Muscle layer of colon (tissue), 2 donors: ENCODE data around the gene DNAJC1.

ENCODE experiments used
- H3K27ac ChIP-seq: one replicate; pipeline ENCODE4 v1.7.0; 2013; ENCODE audit warnings: low read depth, mild to moderate bottlenecking, low read length, moderate library complexity
- H3K27me3 ChIP-seq, 2 donors: one replicate each; pipeline ENCODE4 v1.7.0; 2013; ENCODE audit warnings: low read length in 2 of 2, mild to moderate bottlenecking in 2 of 2; ENCODE audit not compliant: insufficient read depth in 2 of 2, control insufficient read depth in 1 of 2
- H3K36me3 ChIP-seq: one replicate; pipeline ENCODE4 v1.7.0; 2013; ENCODE audit warnings: mild to moderate bottlenecking, low read length; ENCODE audit not compliant: insufficient read depth
- H3K4me1 ChIP-seq: one replicate; pipeline ENCODE4 v1.7.0; 2013; ENCODE audit warnings: mild to moderate bottlenecking, low read length; ENCODE audit not compliant: insufficient read depth
- H3K4me3 ChIP-seq, 2 donors: one replicate each; pipeline ENCODE4 v1.7.0; 2013; ENCODE audit warnings: low read length in 2 of 2, low read depth in 1 of 2, mild to moderate bottlenecking in 1 of 2, moderate library complexity in 1 of 2
- H3K9ac ChIP-seq: one replicate; pipeline ENCODE4 v1.7.0; 2013; ENCODE audit warnings: low read length
- H3K9me3 ChIP-seq: one replicate; pipeline ENCODE4 v1.7.0; 2013; ENCODE audit warnings: mild to moderate bottlenecking, low read length
- donor health status: abdominal sarcoma.
- donor health status: Adenocarcinoma of cecum.

The DNAJC1 gene

DNA sequence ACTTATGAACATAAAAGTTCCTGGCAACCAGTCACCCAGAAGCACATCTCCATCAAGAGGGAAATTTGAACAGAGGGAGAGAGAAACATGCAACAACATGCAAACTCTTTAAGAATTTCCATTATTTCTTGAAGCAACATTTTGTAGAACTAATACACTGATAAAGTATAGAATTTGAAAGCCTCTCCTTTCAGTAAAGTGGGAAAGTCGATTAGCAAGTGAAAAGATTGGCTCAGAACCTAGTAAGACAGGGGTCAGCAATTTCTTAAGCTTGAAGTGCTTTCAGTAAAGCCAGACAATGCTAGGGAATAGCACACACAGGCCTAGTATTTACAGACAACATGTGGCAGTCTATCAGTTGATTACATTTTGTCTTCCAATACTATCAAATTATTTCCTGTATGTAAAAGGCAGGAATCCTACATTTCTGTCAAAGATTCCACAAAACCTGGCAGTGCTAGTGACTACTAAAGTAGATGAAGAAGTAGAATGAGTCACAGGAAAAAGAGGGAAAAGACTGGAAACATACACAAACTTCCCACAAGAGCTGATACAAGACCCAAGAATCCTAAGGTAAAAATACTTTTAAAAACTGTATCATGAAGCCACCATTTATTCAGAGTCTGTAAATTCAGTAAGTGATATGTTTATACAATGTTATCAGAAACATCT lies 25.2 kb downstream of the DNAJC1 start:
- no peaks in the 10 kb centered on the region for H3K27me3 ChIP-seq
- H3K36me3 ChIP-seq: no peaks in the 10 kb centered on the region
- H3K4me3 ChIP-seq: no peak overlapping the region
- H3K9me3 ChIP-seq: no peaks in the 10 kb centered on the region
- H3K27ac ChIP-seq: no peak overlapping the region
- H3K9ac ChIP-seq: no peak overlapping the region
- H3K4me1 ChIP-seq: no peaks in the 10 kb centered on the region

DNA sequence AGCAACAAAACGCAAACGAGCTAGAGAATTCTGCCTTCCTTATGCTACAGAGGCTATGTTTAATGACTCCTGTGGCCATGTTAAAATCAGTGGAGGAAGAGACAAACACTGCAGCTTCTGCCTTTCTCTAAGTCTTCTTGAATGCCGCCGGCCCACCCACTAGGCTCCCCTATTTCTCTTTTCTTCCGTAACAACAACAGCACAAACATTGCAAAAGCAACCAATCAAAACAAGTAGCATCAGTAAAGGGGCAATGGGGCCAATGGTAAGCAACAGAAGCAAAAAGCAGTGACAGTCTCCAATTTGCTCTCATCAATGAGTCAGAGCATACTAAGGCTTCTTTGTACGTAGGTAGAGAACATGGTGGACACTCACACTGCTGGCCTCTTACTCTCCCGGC lies 26.8 kb downstream of the DNAJC1 start:
- peaks cover 3% of the 10 kb centered on the region for H3K4me1 ChIP-seq
- no peaks in the 10 kb centered on the region for H3K27me3 ChIP-seq
- H3K9ac ChIP-seq: no peak overlapping the region
- no peak overlapping the region for H3K27ac ChIP-seq
- H3K9me3 ChIP-seq: no peaks in the 10 kb centered on the region
- no peak overlapping the region for H3K4me3 ChIP-seq
- H3K36me3 ChIP-seq: no peaks in the 10 kb centered on the region

DNA sequence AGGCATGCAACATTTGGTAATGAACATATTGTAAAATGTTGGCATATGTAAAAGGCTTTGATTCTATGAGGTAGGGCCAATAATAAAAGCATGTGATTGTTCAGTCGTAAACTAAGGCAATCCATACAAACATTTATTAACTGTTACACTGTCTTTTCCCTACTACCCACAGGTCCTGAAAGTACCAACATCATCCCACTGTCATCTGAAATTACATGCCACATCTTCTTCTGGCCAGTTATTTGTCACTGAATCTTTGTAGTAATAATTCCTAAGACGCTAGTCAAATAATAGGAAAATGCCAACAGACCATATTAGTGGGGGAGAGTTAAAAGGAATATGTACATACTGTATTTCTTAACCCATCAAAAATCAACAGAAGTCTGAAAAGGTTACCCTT lies 27.2 kb downstream of the DNAJC1 start:
- peaks cover 3% of the 10 kb centered on the region for H3K4me1 ChIP-seq

DNA sequence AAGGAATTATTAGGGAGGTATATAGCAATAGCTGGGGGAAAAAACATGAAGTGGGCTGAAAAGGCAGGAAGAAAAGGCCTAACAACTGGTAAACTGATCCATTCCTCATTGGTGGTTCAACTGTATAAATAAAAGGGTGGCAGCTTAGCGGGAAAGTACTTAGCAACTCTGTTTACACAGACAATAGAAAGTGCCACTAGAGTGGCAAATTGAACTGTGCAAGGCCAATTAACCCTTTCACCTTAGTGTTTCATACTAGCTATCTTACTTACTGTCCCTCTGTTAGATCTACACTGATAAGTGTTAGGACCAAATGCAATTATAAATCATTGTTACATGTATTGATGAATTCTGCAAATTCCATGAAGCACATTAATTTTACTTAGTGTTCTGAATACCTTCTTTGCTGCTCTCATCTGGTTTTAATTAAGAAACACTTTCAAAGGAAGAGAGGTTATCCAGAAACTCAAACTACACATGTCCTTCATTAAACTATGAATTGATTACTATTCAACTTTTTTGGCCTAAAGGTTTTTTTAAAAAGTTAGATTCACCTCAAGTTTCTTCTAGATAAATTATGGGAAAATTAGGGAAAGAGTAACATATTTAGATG lies 28.0 kb downstream of the DNAJC1 start:
- Histone ChIP-seq H3K4me3 (no peak overlapping the region), H3K9ac (no peak overlapping the region), H3K9me3 (no peaks in the 10 kb centered on the region), H3K36me3 (no peaks in the 10 kb centered on the region), H3K4me1 (peaks cover 3% of the 10 kb centered on the region), H3K27me3 (no peaks in the 10 kb centered on the region), H3K27ac (no peak overlapping the region)

More for the DNA sequence above, 27.2 kb downstream of the DNAJC1 start:
- Histone ChIP-seq H3K9me3 (no peaks in the 10 kb centered on the region), H3K9ac (no peak overlapping the region), H3K27me3 (no peaks in the 10 kb centered on the region), H3K27ac (no peak overlapping the region), H3K36me3 (no peaks in the 10 kb centered on the region), H3K4me3 (no peak overlapping the region)

DNA sequence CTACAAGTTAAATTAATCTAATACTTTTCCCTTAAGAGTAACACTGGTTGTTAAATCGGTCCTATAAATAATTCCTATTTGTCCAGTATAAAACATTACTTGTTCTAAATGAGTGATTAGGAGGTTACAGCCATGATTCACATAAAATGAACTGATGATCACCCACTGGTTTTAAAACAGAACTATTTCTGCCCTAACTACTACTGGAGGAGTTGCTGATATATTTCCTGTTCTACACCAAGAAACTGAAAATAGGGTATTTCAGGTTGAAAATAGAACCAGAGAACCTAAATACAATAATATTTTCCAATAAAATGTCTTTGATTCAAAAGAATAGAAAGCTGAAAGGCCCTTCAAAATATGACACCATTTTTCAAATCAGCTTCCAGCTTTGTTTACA lies 30.9 kb downstream of the DNAJC1 start:
- Histone ChIP-seq H3K27me3 (no peaks in the 10 kb centered on the region), H3K4me1 (peaks cover 3% of the 10 kb centered on the region)

DNA sequence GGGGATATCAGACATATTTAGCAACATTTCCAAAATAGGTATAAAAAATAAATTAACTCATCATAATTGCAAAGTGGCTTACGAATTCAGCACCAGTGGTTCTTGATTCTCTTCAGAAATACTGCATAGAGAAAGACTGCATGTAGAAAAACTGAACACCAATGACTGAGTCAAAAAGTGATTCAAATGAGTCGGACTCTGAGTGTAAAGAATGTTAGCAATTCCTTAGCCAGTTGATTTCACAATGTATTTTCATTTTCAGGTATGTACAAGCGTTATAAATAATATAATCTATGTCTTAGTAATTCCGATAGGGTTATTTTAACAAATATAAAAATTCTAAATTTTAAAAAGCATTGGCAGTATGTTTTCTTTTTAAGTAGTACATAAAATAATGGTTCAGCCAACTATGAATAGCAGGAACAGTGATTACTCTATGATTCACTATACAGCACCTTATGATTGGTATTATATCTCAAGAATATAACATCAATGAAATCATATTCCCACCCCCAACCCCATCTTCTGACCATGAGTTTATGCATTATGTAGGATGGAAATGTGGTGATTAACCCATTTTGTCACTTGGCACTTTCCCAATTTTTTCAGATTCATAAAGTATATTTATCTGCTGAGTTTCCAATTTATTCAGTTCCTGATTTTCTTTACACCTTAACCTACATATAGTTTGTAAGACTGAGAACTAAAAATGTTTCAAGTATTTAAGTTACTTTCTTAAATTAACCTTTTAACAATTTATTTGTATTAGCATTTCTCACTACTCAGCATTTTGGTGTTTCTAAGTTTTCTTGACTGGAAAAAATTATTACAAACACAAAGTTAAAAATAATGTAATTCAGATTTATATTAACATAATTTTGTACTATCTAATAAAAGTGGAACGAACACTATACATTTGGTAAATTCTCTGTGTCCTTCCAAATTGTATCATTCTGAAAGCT lies 33.9 kb downstream of the DNAJC1 start:
- no peak overlapping the region for H3K27ac ChIP-seq
- no peak overlapping the region for H3K9ac ChIP-seq
- H3K4me3 ChIP-seq: no peak overlapping the region
- H3K27me3 ChIP-seq: no peaks in the 10 kb centered on the region
- peaks cover 3% of the 10 kb centered on the region for H3K4me1 ChIP-seq
- no peaks in the 10 kb centered on the region for H3K9me3 ChIP-seq
- H3K36me3 ChIP-seq: no peaks in the 10 kb centered on the region

More for the DNA sequence above, 30.9 kb downstream of the DNAJC1 start:
- Histone ChIP-seq H3K9me3 (no peaks in the 10 kb centered on the region), H3K9ac (no peak overlapping the region), H3K36me3 (no peaks in the 10 kb centered on the region), H3K27ac (no peak overlapping the region), H3K4me3 (no peak overlapping the region)

DNA sequence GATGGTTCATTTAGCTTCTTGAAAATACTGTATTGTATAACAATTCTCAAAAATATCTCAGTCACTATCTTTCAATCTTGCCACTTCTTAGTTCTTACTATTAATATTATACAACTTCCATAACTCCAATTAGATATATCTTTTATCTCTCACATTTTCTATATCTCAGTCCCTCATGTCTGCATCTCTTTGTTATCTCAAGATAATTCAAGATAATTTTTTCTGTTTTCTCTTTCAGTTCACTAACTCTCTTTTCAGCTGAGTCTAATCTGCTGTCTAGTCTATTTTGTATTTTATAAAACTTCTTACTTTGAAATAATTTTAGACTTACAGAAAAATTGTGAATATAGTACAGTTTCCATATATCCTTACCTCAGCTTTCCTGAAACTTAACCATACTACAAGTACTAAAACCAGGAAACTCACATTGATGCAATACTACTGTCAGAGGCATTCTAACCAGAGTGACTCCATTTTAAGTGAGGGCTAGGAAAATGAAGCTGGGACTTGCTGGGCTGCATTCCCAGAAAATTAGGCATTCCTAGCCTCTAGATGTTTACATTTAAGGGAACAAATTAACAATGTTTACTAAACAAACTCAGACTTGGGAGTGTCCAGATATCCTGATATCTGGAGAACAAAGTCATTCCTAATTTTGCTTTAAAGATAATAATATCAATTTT lies 38.4 kb downstream of the DNAJC1 start:
- Histone ChIP-seq H3K27ac (no peak overlapping the region), H3K4me3 (no peak overlapping the region), H3K9ac (no peak overlapping the region), H3K9me3 (no peaks in the 10 kb centered on the region), H3K36me3 (no peaks in the 10 kb centered on the region), H3K27me3 (no peaks in the 10 kb centered on the region), H3K4me1 (no peaks in the 10 kb centered on the region)

DNA sequence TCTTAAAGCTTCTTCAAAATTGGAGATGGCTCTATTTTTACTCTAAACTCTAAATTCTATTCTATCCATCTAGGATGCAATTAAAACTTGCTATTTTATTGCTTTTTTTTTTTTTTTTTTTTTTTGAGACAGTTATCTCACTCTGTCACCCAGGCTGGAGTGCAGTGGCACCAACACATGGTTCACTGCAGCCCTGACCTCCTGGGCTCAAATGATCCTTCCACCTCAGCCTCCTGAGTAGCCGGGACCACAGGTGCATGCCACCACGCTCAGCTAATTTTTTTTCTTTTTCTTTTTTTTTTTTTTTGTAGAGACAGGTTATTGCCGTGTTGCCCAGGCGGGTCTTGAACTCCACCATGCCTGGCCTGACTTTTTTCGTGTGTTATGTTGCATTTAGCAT lies 41.2 kb downstream of the DNAJC1 start:
- Histone ChIP-seq H3K36me3 (no peaks in the 10 kb centered on the region), H3K27ac (no peak overlapping the region), H3K4me1 (no peaks in the 10 kb centered on the region), H3K9ac (no peak overlapping the region), H3K9me3 (no peaks in the 10 kb centered on the region), H3K4me3 (no peak overlapping the region), H3K27me3 (no peaks in the 10 kb centered on the region)

DNA sequence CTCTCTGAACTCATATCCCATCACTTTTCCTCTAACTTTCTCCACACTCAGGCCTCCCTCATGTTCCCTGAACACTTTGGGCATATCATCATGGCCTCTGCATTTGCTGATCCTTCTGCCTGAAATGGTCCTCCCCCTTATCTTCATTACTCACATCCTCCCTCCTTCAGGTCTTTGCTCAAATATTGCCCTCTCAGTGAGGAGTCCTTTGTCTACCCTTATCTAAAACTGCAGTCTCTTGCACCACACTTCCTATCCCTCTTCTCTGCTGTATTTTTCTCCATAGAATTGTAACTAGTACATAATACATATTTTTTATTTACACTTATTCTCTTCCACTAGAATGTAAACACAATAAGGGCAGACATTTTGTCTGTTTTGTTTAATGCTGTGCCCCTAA lies 41.7 kb downstream of the DNAJC1 start:
- no peaks in the 10 kb centered on the region for H3K27me3 ChIP-seq
- H3K27ac ChIP-seq: no peak overlapping the region
- H3K36me3 ChIP-seq: no peaks in the 10 kb centered on the region
- H3K9me3 ChIP-seq: no peaks in the 10 kb centered on the region
- no peak overlapping the region for H3K9ac ChIP-seq
- H3K4me1 ChIP-seq: no peaks in the 10 kb centered on the region
- no peak overlapping the region for H3K4me3 ChIP-seq

DNA sequence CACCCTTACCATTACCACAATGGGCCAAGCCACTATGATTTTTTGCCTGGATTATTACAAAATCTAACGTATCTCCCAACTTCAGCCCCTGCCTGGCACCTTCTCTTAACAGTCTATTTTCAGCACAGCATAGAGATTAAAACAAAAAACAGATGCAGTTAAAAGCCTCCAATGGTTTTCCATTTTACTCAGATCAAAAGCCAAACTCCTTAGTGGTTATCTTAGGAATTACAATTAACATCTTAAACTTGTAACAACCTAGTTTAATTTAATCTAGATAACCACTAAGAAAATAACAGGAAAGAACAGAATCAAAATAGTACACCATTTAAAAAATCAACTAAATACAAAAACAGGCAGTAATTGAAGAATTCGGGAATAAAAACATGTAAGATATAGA lies 43.5 kb downstream of the DNAJC1 start:
- no peaks in the 10 kb centered on the region for H3K36me3 ChIP-seq
- H3K9me3 ChIP-seq: no peaks in the 10 kb centered on the region
- H3K4me1 ChIP-seq: no peaks in the 10 kb centered on the region
- no peak overlapping the region for H3K27ac ChIP-seq
- no peak overlapping the region for H3K4me3 ChIP-seq
- H3K27me3 ChIP-seq: no peaks in the 10 kb centered on the region
- H3K9ac ChIP-seq: no peak overlapping the region

DNA sequence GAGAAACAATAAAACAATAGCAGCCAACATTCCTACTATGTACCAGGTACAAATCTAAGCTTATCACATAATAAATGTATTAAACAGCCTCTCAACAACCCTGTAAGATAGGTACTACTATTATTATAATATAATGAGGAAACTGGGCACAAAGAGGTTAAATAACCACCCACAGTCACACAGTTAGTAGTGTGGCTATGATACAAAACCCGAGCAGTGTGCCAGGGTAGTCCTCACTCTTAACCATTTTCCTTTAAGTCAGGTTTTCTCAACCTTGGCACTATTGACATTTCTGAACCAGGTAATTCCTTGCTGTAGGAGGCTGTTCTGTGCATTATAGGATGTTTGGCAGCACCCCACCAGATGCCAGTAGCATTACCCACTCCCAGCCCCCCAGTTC lies 48.8 kb downstream of the DNAJC1 start:
- Histone ChIP-seq H3K4me1 (no peaks in the 10 kb centered on the region), H3K27me3 (no peaks in the 10 kb centered on the region), H3K9me3 (no peaks in the 10 kb centered on the region), H3K9ac (no peak overlapping the region), H3K27ac (no peak overlapping the region), H3K4me3 (no peak overlapping the region), H3K36me3 (no peaks in the 10 kb centered on the region)
